Breast epithelium (tissue), 3 donors: Measurements from ENCODE around the gene PSMA7.
A peak's percentile ranks its signal among the peaks of the same experiment; 100 is the strongest.

Experiments used
- POLR2A ChIP-seq: fragments of 450-650 bp; IDR thresholded peaks from one replicate; pipeline ENCODE4 v1.6.1; 2016; ENCODE audit warnings: antibody characterized with exemption, mild to moderate bottlenecking, moderate library complexity
- TF ChIP-seq, protein P1 (sequence below), 3 donors: fragments of 450-650 bp; IDR thresholded peaks; one replicate each; pipeline ENCODE4 v1.5.1; 2016 to 2017; ENCODE audit warnings: antibody characterized with exemption in 3 of 3, mild to moderate bottlenecking in 3 of 3, moderate library complexity in 3 of 3

DNA sequence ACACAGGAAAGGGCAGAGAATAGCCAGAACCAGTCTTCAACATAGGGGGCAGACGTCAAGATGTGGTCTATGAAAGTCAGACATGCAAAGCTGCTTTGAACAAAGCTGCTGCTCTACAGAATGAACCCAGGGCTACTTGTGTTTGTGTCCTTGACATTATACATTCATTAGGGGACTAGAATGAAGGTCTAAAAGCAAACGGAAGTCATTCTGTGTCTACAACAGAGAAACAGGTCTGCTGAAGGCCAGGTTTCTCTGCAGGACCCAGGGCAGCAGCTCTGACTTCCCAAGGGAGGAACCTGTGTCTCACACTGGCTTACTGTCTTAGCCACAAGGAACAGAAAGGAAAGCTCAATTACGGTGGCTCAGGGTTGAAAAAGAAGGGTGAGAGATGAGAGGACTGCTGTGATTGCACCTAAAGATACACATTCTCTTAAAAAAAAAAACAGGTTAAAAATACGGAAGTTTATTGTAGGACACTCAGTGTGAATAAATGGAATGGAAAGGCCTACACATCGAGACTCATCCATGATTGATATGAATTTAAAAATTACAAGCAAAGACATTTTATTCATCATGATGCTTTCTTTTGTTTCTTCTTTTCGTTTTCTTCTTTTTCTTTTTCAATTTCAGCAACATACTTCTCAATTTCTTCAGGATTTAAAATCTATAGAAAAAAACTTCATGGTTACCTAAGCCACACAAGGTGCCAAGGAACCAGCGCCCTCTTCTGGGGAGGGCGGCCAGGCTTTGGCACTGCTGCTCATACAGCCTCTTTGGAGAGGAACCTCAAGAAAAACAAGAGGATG lies 6.7 kb downstream of the PSMA7 start:
- TF ChIP-seq, protein P1, sequence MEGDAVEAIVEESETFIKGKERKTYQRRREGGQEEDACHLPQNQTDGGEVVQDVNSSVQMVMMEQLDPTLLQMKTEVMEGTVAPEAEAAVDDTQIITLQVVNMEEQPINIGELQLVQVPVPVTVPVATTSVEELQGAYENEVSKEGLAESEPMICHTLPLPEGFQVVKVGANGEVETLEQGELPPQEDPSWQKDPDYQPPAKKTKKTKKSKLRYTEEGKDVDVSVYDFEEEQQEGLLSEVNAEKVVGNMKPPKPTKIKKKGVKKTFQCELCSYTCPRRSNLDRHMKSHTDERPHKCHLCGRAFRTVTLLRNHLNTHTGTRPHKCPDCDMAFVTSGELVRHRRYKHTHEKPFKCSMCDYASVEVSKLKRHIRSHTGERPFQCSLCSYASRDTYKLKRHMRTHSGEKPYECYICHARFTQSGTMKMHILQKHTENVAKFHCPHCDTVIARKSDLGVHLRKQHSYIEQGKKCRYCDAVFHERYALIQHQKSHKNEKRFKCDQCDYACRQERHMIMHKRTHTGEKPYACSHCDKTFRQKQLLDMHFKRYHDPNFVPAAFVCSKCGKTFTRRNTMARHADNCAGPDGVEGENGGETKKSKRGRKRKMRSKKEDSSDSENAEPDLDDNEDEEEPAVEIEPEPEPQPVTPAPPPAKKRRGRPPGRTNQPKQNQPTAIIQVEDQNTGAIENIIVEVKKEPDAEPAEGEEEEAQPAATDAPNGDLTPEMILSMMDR (IDR thresholded peaks at IDR 0.05): peak in 2 of 3 donors; percentile 62 to 66
- no peak for TF ChIP-seq POLR2A
